H1 (cell line): ENCODE measurements around the gene LYPD1. TPM values are rescaled to one million over a fixed set of nuclear protein-coding genes. Genes with fewer than 3 reads are reported as not detected.

ENCODE experiments used
- CTCF ChIA-PET: fragments of 300-600 bp; sonication (Branson Sonifier 250); formaldehyde crosslinking; loops from one replicate; lab custom pipeline; 2021; ENCODE audit not compliant: partially characterized antibody; lab: Charles Lee
- POLR2A ChIA-PET: fragments of 300-600 bp; sonication (Branson Sonifier 250); formaldehyde crosslinking; loops from one replicate; lab custom pipeline; 2021; ENCODE audit warnings: inconsistent platforms; ENCODE audit not compliant: partially characterized antibody; lab: Charles Lee
- DNase-seq, 2 experiments: peaks; one replicate each; pipeline versions ENCODE4 v3.0.0 to v3.0.0-alpha.2; 2010 to 2022; ENCODE audit warnings: low spot score in 2 of 2, low read depth in 1 of 2, mixed read lengths in 1 of 2
- FAIRE-seq: peaks from 2 replicates; lab custom pipeline; 2011; peaks lifted over from hg19 to GRCh38; lab: Jason Lieb, UNC
- H2AFZ ChIP-seq: 2 replicates; pipeline ENCODE4 v1.8.1; 2012; ENCODE audit warnings: low read length, inconsistent platforms
- H2AK5ac ChIP-seq: 2 replicates; pipeline ENCODE4 v1.6.1; 2013; ENCODE audit warnings: low read depth, low read length
- H2BK120ac ChIP-seq: replicated peaks from 2 replicates; pipeline ENCODE3; 2013; ENCODE audit warnings: low read depth, low read length, inconsistent platforms
- H2BK12ac ChIP-seq: 2 replicates; pipeline ENCODE4 v1.6.1; 2013; ENCODE audit warnings: low read depth, low read length
- H2BK15ac ChIP-seq: 2 replicates; pipeline ENCODE4 v1.6.1; 2013; ENCODE audit warnings: low read length
- H2BK20ac ChIP-seq: 2 replicates; pipeline ENCODE4 v1.6.1; 2013; ENCODE audit warnings: low read length
- H2BK5ac ChIP-seq: 2 replicates; pipeline ENCODE4 v1.6.1; 2013; ENCODE audit warnings: low read depth, low read length
- H3K14ac ChIP-seq: 2 replicates; pipeline ENCODE4 v1.6.1; 2013; ENCODE audit warnings: inconsistent platforms; ENCODE audit not compliant: insufficient read length
- H3K18ac ChIP-seq: 2 replicates; pipeline ENCODE4 v1.6.1; 2013; ENCODE audit warnings: low read length; ENCODE audit errors: extremely low read depth
- H3K23ac ChIP-seq: 2 replicates; pipeline ENCODE4 v1.6.1; 2013; ENCODE audit warnings: inconsistent platforms; ENCODE audit not compliant: insufficient read length
- H3K23me2 ChIP-seq: 2 replicates; pipeline ENCODE4 v1.6.1; 2013; ENCODE audit warnings: low read depth, low read length
- H3K27ac ChIP-seq: 2 replicates; pipeline ENCODE4 v1.6.1; 2011; ENCODE audit warnings: low read depth, low read length, inconsistent platforms
- H3K27me3 ChIP-seq, 4 experiments: replicated peaks in 1 of 4; 1 replicate in 1 of 4; 2 replicates in 3 of 4; pipeline versions ENCODE4 v1.6.1 to v1.8.1; 2011 to 2013; ENCODE audit warnings: low read length in 3 of 4, mild to moderate bottlenecking in 3 of 4, inconsistent platforms in 2 of 4, mixed read lengths in 2 of 4, moderate library complexity in 1 of 4; ENCODE audit not compliant: control insufficient read depth in 3 of 4, insufficient read depth in 3 of 4; ENCODE audit errors: extremely low read depth in 1 of 4
- H3K36me3 ChIP-seq, 4 experiments: 2 replicates each; pipeline versions ENCODE4 v1.6.1 to v1.8.1; 2011 to 2013; ENCODE audit warnings: mild to moderate bottlenecking in 4 of 4, low read length in 3 of 4, moderate library complexity in 2 of 4, control low read depth in 1 of 4, inconsistent platforms in 1 of 4; ENCODE audit not compliant: insufficient read depth in 4 of 4, control insufficient read depth in 2 of 4
- H3K4ac ChIP-seq: replicated peaks from 2 replicates; pipeline ENCODE3; 2013; ENCODE audit warnings: low read length, low read depth, mixed read lengths, inconsistent platforms; ENCODE audit not compliant: insufficient read length
- H3K4me1 ChIP-seq, 4 experiments: replicated peaks in 1 of 4; 1 replicate in 1 of 4; 2 replicates in 3 of 4; pipeline versions ENCODE4 v1.6.1 to v1.8.1; 2011 to 2013; ENCODE audit warnings: low read length in 3 of 4, inconsistent platforms in 2 of 4, mixed read lengths in 1 of 4; ENCODE audit not compliant: insufficient read depth in 4 of 4, control insufficient read depth in 3 of 4
- H3K4me2 ChIP-seq, 2 experiments: 2 replicates each; pipeline versions ENCODE4 v1.6.1 to v1.8.1; 2011 to 2013; ENCODE audit warnings: low read depth in 2 of 2, low read length in 2 of 2, control low read depth in 1 of 2, inconsistent platforms in 1 of 2, mild to moderate bottlenecking in 1 of 2; ENCODE audit not compliant: insufficient read depth in 1 of 2
- H3K4me3 ChIP-seq, 4 experiments: fragments of 200-600, 300-600 bp in 1 of 4; sonication (generic), shearing (Covaris generic), sonication (Bioruptor Twin) in 1 of 4; 2 replicates each; pipeline versions ENCODE4 v1.5.1 to v1.8.1; 2011 to 2016; ENCODE audit warnings: low read length in 4 of 4, low read depth in 3 of 4, control low read depth in 2 of 4, inconsistent platforms in 2 of 4, mild to moderate bottlenecking in 2 of 4, mixed read lengths in 1 of 4, moderate library complexity in 1 of 4; ENCODE audit not compliant: insufficient read depth in 2 of 4; ENCODE audit errors: extremely low read depth in 1 of 4
- H3K56ac ChIP-seq: replicated peaks from 2 replicates; pipeline ENCODE3; 2013; ENCODE audit warnings: low read depth, mild to moderate bottlenecking, mixed read lengths, low read length, inconsistent platforms; ENCODE audit not compliant: insufficient read length
- H3K79me1 ChIP-seq: 2 replicates; pipeline ENCODE4 v1.6.1; 2013; ENCODE audit warnings: low read depth, low read length, control low read depth
- H3K79me2 ChIP-seq, 2 experiments: 2 replicates each; pipeline versions ENCODE4 v1.6.1 to v1.8.1; 2012 to 2013; ENCODE audit warnings: low read length in 2 of 2, mild to moderate bottlenecking in 2 of 2, inconsistent platforms in 1 of 2; ENCODE audit not compliant: insufficient read depth in 2 of 2, control insufficient read depth in 1 of 2
- H3K9ac ChIP-seq, 4 experiments: replicated peaks in 1 of 4; 1 replicate in 1 of 4; 2 replicates in 3 of 4; pipeline versions ENCODE4 v1.6.1 to v1.8.1; 2011 to 2013; ENCODE audit warnings: low read depth in 3 of 4, low read length in 3 of 4, control low read depth in 2 of 4, mild to moderate bottlenecking in 2 of 4, moderate library complexity in 2 of 4, inconsistent platforms in 1 of 4; ENCODE audit errors: extremely low read depth in 1 of 4
- H3K9me3 ChIP-seq, 2 experiments: 2 replicates each; pipeline versions ENCODE4 v1.6.1 to v1.8.1; 2012 to 2013; ENCODE audit warnings: mild to moderate bottlenecking in 2 of 2, moderate library complexity in 2 of 2, control low read depth in 1 of 2, inconsistent platforms in 1 of 2, low read depth in 1 of 2, low read length in 1 of 2, mixed read lengths in 1 of 2; ENCODE audit not compliant: insufficient read depth in 2 of 2
- H4K20me1 ChIP-seq, 2 experiments: replicated peaks in 1 of 2; 2 replicates each; pipeline versions ENCODE3 to v1.8.1; 2011 to 2013; ENCODE audit warnings: inconsistent platforms in 2 of 2, low read length in 2 of 2, mild to moderate bottlenecking in 1 of 2; ENCODE audit not compliant: insufficient read depth in 2 of 2, control insufficient read depth in 1 of 2
- H4K5ac ChIP-seq: 2 replicates; pipeline ENCODE4 v1.6.1; 2013; ENCODE audit warnings: low read length, low read depth, mixed read lengths, inconsistent platforms; ENCODE audit not compliant: insufficient read length
- H4K8ac ChIP-seq: 2 replicates; pipeline ENCODE4 v1.8.0; 2013; ENCODE audit warnings: mild to moderate bottlenecking, moderate library complexity, low read length, inconsistent platforms; ENCODE audit not compliant: insufficient read depth; ENCODE audit errors: extremely low read depth
- H4K91ac ChIP-seq: replicated peaks from 2 replicates; pipeline ENCODE3; 2013; ENCODE audit warnings: low read length, mixed read lengths, inconsistent platforms; ENCODE audit not compliant: insufficient read length
- WGBS, 2 experiments: shearing (Covaris generic) in 1 of 2; methylation state at CpG; one replicate each; pipeline versions ENCODE4 v1.1.6 to v1.1.7; 2013 to 2015; ENCODE audit warnings: low lambda C conversion rate in 2 of 2, mixed read lengths in 2 of 2, inconsistent platforms in 1 of 2, low coverage in 1 of 2, missing lambda C conversion rate in 1 of 2; ENCODE audit not compliant: insufficient replicate concordance in 2 of 2, insufficient coverage in 1 of 2, insufficient read length in 1 of 2; ENCODE audit errors: extremely low coverage in 1 of 2, missing lambda C conversion rate in 1 of 2; 5-methylcytosine and 5-hydroxymethylcytosine counted together
- polyA plus RNA-seq, 7 experiments: library from polyadenylated mRNA; depleted of rRNA in 3 of 7; stranded (reverse) in 5 of 7; unstranded in 2 of 7; fragments of >200 nt in 5 of 7; fragments of 200-250 nt in 2 of 7; gene quantifications; 1 replicate in 5 of 7; 2 replicates in 1 of 7; 4 replicates in 1 of 7; pipeline versions ENCODE4 v1.2.1 to v1.2.3, GENCODE V29; 2011 to 2013; ENCODE audit warnings: missing spikeins in 2 of 7, mixed read lengths in 2 of 7
- total RNA-seq: library from RNA; stranded (reverse); fragmentation: NEBNext Ultra II Directional; extraction: Animal tissue kit (Norgen Biotek cat#: 25700); gene quantifications from 2 replicates; pipeline ENCODE4 v1.2.1, GENCODE V29; 2021

Gene LYPD1
- total and polyA plus RNA-seq, 2 of the 8 experiments (the other 6 are each of a cell fraction or from before 2014, with no cell fraction given), result 1.9 to 2.7 TPM

- DNase-seq (peak in 1 of 2 experiments; percentile 13), FAIRE-seq (no peak)
- Histone ChIP-seq H3K36me3 (no peaks in the 10 kb centered on the region), H2BK20ac (no peak overlapping the region), H3K27ac (no peak overlapping the region), H4K5ac (no peak overlapping the region), H2AFZ (no peak overlapping the region), H2BK15ac (no peak overlapping the region), H2AK5ac (no peak overlapping the region), H3K4ac (no peak overlapping the region), H3K9ac (no peak overlapping the region), H3K79me1 (no peaks in the 10 kb centered on the region), H3K18ac (no peak overlapping the region), H3K23ac (no peak overlapping the region), H3K4me2 (no peak overlapping the region), H3K79me2 (no peaks in the 10 kb centered on the region), H3K4me3 (no peak overlapping the region), H3K4me1 (peaks cover 0 to 5% (median 0%) of the 10 kb centered on the region in 4 experiments; a peak in 1 of 7 replicates), H3K14ac (no peak overlapping the region), H3K27me3 (no peaks in the 10 kb centered on the region), H4K20me1 (no peaks in the 10 kb centered on the region), H2BK120ac (no peak overlapping the region), H2BK12ac (no peak overlapping the region), H2BK5ac (no peak overlapping the region), H4K91ac (no peak overlapping the region), H3K23me2 (no peaks in the 10 kb centered on the region), H4K8ac (no peak overlapping the region), H3K9me3 (peaks cover 4% of the 10 kb centered on the region in 2 experiments; a peak in 2 of 4 replicates), H3K56ac (no peak overlapping the region)
- POLR2A ChIA-PET, result no interaction called here
- WGBS, 2 experiments, result 86% methylated on average over 2 of the region's 2 CpGs; no CpG with 5 or more reads in 1 of the 2 experiments
- CTCF ChIA-PET, result interaction anchor here (0.6 kb wide), 1 partner anchor 48 kb away, joined by 3 read pairs; no protein-coding TSS in a partner anchor
These were observed 74.3 kb downstream of the LYPD1 start for GRCh38 chr2:132595693-132596092.
